Activated CD8-positive, alpha-beta T cell treated with anti-CD3 and anti-CD28 coated beads for 36 hours (primary cell): Measurements from ENCODE around the gene ANAPC1. TPM values are rescaled to one million over a fixed set of nuclear protein-coding genes. Genes with fewer than 3 reads are reported as not detected.

Source experiments
- ATAC-seq: fragments of 200-7000 bp; cut with Tn5 transposase; one replicate; pipeline ENCODE4 v1.10.0; 2021; ENCODE audit warnings: mild to moderate bottlenecking, moderate library complexity
- CTCF ChIA-PET: fragments of 350-600 bp; sonication (Branson Sonifier 250); formaldehyde crosslinking; loops from one replicate; lab custom pipeline; 2021; ENCODE audit warnings: antibody characterized with exemption; lab: Charles Lee
- POLR2A ChIA-PET: fragments of 350-600 bp; sonication (Branson Sonifier 250); formaldehyde crosslinking; loops from one replicate; lab custom pipeline; 2021; ENCODE audit warnings: antibody characterized with exemption; lab: Charles Lee
- DNase-seq: peaks from one replicate; pipeline ENCODE4 v3.0.0-alpha.2; 2020
- H3K27ac Mint-ChIP-seq: one replicate; pipeline ENCODE4 v1.8.0; 2021; ENCODE audit warnings: mild to moderate bottlenecking, mixed read lengths
- H3K27me3 Mint-ChIP-seq: one replicate; pipeline ENCODE4 v1.8.0; 2021; ENCODE audit warnings: mixed read lengths
- H3K36me3 Mint-ChIP-seq: one replicate; pipeline ENCODE4 v1.8.0; 2021; ENCODE audit warnings: low read depth, mixed read lengths
- H3K4me1 Mint-ChIP-seq: one replicate; pipeline ENCODE4 v1.8.0; 2021; ENCODE audit warnings: low read depth, mixed read lengths
- H3K4me3 Mint-ChIP-seq: one replicate; pipeline ENCODE4 v1.8.0; 2021; ENCODE audit warnings: mild to moderate bottlenecking, moderate library complexity, mixed read lengths
- H3K9me3 Mint-ChIP-seq: one replicate; pipeline ENCODE4 v1.8.0; 2021; ENCODE audit warnings: mixed read lengths
- intact Hi-C: fragments of 100-400 bp; cut with micrococcal nuclease; formaldehyde crosslinking; loops from one replicate; pipeline ENCODE4 v1.10.0; 2022
- total RNA-seq, 2 experiments: library from RNA; stranded (reverse); gene quantifications; one replicate each; pipeline ENCODE4 v1.2.3, GENCODE V29; 2021
- TF ChIP-seq, protein P1 (sequence below): fragments of 200-600 bp; IDR thresholded peaks from one replicate; pipeline ENCODE4 v1.8.0; 2022; ENCODE audit warnings: antibody characterized with exemption, mild to moderate bottlenecking

The ANAPC1 gene, protein sequence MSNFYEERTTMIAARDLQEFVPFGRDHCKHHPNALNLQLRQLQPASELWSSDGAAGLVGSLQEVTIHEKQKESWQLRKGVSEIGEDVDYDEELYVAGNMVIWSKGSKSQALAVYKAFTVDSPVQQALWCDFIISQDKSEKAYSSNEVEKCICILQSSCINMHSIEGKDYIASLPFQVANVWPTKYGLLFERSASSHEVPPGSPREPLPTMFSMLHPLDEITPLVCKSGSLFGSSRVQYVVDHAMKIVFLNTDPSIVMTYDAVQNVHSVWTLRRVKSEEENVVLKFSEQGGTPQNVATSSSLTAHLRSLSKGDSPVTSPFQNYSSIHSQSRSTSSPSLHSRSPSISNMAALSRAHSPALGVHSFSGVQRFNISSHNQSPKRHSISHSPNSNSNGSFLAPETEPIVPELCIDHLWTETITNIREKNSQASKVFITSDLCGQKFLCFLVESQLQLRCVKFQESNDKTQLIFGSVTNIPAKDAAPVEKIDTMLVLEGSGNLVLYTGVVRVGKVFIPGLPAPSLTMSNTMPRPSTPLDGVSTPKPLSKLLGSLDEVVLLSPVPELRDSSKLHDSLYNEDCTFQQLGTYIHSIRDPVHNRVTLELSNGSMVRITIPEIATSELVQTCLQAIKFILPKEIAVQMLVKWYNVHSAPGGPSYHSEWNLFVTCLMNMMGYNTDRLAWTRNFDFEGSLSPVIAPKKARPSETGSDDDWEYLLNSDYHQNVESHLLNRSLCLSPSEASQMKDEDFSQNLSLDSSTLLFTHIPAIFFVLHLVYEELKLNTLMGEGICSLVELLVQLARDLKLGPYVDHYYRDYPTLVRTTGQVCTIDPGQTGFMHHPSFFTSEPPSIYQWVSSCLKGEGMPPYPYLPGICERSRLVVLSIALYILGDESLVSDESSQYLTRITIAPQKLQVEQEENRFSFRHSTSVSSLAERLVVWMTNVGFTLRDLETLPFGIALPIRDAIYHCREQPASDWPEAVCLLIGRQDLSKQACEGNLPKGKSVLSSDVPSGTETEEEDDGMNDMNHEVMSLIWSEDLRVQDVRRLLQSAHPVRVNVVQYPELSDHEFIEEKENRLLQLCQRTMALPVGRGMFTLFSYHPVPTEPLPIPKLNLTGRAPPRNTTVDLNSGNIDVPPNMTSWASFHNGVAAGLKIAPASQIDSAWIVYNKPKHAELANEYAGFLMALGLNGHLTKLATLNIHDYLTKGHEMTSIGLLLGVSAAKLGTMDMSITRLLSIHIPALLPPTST (N-terminal part only)
- 100 to 1,000 TPM; 118 to 135 TPM for total RNA-seq

DNA sequence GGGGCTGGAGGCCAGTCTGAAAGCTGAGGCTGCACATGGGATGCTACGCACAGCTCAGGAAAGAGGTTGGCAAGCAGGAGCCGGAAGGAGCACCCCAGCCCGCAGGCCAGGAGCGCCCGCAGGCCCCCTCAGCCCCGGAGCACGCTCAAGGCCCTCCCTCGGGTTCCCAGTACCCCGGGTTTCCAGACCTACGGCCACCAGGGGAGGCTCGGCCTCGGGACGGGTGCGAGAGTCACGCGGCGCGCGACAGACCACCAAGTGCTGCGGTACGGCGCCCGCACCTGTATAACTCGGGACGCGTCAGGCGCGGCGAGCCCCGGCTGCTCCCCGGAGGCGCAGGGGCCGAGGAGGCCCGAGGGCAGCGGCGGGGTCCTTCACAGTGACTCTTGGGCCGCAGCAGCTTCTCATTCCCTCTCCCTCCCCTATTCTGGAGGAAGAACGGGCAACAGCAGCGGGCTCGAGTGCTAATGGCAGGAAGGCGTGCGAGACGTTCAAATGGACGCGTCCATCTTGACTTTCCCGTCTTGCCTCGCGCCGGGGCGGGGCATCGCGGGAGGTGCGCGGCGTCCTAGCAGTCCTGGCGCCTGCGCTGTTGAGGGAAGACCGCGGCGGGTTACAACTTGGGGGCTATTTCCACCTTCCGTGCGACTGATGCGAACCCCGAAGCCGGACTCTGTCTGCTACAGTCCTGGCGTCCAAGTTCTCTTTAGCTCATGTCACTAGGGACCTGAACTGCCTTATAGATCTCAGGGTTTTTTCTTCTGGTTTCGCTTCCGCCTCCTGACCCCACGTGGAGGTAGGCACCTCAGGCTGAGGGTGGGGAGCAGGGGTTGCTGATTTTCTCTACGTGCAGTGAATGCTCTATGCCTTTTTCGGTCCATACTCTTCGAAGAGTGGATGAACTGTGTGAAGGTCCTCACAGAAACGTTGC lies at the start of gene ANAPC1:
Gene ANAPC1, minus strand, starts transcription at position 533 of the 931 bp plus-strand sequence. CDS start 3,368 bp downstream, outside the sequence.
- no peaks in the 10 kb centered on the region for H3K9me3 Mint-ChIP-seq

GRCh38 chr2:111932841-111933291 lies 48.9 kb upstream of the ANAPC1 start:
- Mint-ChIP-seq H3K36me3 (no peaks in the 10 kb centered on the region), H3K27ac (no peak overlapping the region), H3K9me3 (no peaks in the 10 kb centered on the region), H3K27me3 (peaks cover 5% of the 10 kb centered on the region), H3K4me3 (no peak overlapping the region), H3K4me1 (peaks cover 10% of the 10 kb centered on the region)
- CTCF ChIA-PET, result interaction anchor here (1.3 to 1.4 kb wide), 2 partner anchors 24 to 116 kb away, joined by 3 read pairs; no protein-coding TSS in a partner anchor
- no peak for DNase-seq
- intact Hi-C loops, result no loop called here
- ATAC-seq, result no peak
- TF ChIP-seq, protein P1, sequence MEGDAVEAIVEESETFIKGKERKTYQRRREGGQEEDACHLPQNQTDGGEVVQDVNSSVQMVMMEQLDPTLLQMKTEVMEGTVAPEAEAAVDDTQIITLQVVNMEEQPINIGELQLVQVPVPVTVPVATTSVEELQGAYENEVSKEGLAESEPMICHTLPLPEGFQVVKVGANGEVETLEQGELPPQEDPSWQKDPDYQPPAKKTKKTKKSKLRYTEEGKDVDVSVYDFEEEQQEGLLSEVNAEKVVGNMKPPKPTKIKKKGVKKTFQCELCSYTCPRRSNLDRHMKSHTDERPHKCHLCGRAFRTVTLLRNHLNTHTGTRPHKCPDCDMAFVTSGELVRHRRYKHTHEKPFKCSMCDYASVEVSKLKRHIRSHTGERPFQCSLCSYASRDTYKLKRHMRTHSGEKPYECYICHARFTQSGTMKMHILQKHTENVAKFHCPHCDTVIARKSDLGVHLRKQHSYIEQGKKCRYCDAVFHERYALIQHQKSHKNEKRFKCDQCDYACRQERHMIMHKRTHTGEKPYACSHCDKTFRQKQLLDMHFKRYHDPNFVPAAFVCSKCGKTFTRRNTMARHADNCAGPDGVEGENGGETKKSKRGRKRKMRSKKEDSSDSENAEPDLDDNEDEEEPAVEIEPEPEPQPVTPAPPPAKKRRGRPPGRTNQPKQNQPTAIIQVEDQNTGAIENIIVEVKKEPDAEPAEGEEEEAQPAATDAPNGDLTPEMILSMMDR, result no peak
- POLR2A ChIA-PET, result no interaction called here

More for the DNA sequence above, at the start of gene ANAPC1:
- Mint-ChIP-seq H3K4me3 (peak within 1 kb of the TSS; percentile 82), H3K27me3 (no peaks in the 10 kb centered on the region), H3K36me3 (peaks cover 15% of the 10 kb centered on the region), H3K27ac (peak within 1 kb of the TSS; percentile 93), H3K4me1 (peaks cover 18% of the 10 kb centered on the region)
- CTCF ChIA-PET, result interaction anchor here (0.6 to 2.2 kb wide), 4 partner anchors 14 to 168 kb away, joined by 3 to 11 read pairs (median 4); no protein-coding TSS in a partner anchor
- DNase-seq, result peak; percentile 92
- TF ChIP-seq, protein P1, result no peak
- intact Hi-C loops, result no loop called here
- peak; percentile 96 for ATAC-seq
- POLR2A ChIA-PET, result interaction anchor here (1.0 to 1.9 kb wide), 6 partner anchors 9 to 178 kb away, joined by 3 to 5 read pairs (median 4); partner anchors contain the start of gene MERTK

GRCh38 chr2:111930875-111931274 lies 46.9 kb upstream of the ANAPC1 start:
- Mint-ChIP-seq H3K36me3 (no peaks in the 10 kb centered on the region), H3K4me1 (peaks cover 10% of the 10 kb centered on the region), H3K9me3 (no peaks in the 10 kb centered on the region), H3K27me3 (peaks cover 5% of the 10 kb centered on the region), H3K4me3 (no peak overlapping the region), H3K27ac (no peak overlapping the region)
- ATAC-seq (peak; percentile 86), DNase-seq (peak; percentile 39)
- CTCF ChIA-PET, result no interaction called here
- TF ChIP-seq, protein P1, result no peak
- POLR2A ChIA-PET, result no interaction called here
- intact Hi-C loops, result no loop called here

DNA sequence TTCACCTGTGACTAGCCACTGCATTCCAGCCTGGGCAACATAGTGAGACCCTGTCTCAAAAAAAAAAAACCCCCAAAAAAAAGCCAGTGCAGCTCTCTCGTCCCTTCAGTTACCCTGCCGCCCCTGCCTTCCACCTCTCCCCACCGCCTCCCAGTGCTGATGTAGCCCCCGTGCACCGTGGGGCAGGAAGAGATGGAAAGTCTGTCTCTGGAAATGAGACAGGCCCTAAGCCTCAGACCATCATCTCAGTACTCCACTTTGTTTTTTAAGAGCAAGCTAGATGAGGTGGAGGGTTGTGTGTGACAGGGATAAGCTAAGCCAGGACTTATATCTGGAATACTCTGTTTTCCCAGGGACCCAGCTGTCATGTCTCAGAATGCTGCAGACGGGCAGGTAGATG lies 46.4 kb upstream of the ANAPC1 start:
- TF ChIP-seq, protein P1, result no peak
- Mint-ChIP-seq H3K36me3 (no peaks in the 10 kb centered on the region), H3K4me3 (no peak overlapping the region), H3K9me3 (no peaks in the 10 kb centered on the region), H3K27ac (no peak overlapping the region), H3K27me3 (peaks cover 5% of the 10 kb centered on the region), H3K4me1 (peaks cover 10% of the 10 kb centered on the region)
- ChIA-PET CTCF (no interaction called here), POLR2A (no interaction called here)
- ATAC-seq (peak; percentile 50), DNase-seq (no peak)
- intact Hi-C loops, result no loop called here
